ENCODE data around the gene EXOSC6.
"Not testable (repeated sequence)": the region's sequence is repeated elsewhere in the genome, so short reads cannot be mapped to it uniquely, and the experiment has no call there.

GRCh38 chr16:70225430-70225829 is 26.3 kb downstream of the EXOSC6 start:
- not testable (repeated sequence) for TF ChIP-seq CTCF, POLR2A, EP300 (IDR thresholded peaks at IDR 0.05)

Data from tibial nerve (tissue), 4 donors.